Fibroblast of skin of left biceps (primary cell): ENCODE measurements around the gene FILIP1L.
"Not testable (repeated sequence)": the region's sequence is repeated elsewhere in the genome, so short reads cannot be mapped to it uniquely, and the experiment has no call there.

Experiments
- DNase-seq, 2 experiments: peaks; one replicate each; pipeline ENCODE4 v3.0.0-alpha.2; 2013; ENCODE audit warnings: low read depth in 2 of 2

Gene FILIP1L

DNA sequence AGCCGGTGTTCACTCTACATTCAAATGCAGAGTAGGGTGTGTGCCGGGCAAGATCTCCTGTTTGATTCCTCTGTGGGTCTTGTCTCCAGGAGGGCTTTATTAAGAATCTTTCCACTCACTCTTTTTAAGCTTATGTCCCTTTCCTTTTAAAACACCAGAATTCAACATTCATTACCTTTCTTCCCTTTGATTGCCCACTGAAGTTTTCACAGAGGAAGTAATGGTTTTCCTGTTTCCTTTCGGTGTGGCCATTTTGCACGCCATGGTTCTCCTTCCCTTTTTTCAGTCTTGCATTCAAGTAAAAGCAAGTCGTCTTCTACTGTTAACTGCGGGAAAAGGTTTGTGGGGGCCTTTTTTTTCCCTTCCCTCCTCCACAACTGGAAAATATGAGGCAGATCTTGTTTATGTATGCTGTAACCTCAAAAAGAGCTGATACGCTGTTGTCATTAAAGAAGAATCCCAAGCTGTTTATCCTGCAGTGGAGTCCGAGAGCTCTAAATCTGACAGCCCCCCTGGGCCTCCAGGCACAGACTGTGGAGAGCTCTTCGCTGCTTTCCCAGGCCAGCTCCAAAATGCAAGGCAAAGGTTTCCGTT lies 40.5 kb downstream of the FILIP1L start:
- peak; percentile 71 to 75 for DNase-seq

GRCh38 chr3:100073049-100073713 lies 41.1 kb downstream of the FILIP1L start:
- DNase-seq, result no peak

DNA sequence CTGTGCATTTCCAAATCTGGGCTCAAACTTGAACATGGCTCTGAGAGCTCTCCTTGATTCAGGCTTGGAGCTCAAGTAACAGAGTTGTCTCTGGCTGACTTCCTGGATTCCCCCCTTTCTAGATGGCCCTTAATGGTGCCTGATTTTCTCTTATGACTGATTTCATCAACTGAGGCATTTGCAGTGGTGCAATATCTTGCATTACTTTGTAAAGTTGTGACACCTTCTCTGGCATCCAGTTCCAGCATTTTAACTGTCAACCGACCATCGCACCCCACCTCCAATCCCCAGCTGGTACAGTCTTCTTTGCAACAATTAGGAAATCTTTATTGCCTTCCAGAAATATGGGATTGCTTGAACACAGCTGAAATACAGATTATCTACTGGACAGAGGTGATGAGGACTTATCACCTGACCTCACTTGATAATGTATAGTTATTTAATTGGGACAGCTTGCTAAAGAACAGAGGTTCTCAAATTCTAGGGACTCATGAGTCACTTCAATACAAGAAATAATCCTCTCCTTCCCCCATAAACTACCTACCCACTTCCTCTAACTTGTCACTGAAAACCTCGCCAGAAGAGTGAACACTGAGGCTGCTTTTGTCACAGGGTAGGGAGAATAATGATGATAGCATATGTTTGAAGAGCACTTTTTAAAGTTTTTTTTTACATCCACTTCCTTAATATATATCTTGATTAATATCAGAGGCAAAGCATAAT lies 41.8 kb downstream of the FILIP1L start:
- no peak for DNase-seq

GRCh38 chr3:100069472-100069871 lies 44.8 kb downstream of the FILIP1L start:
- DNase-seq, result no peak

DNA sequence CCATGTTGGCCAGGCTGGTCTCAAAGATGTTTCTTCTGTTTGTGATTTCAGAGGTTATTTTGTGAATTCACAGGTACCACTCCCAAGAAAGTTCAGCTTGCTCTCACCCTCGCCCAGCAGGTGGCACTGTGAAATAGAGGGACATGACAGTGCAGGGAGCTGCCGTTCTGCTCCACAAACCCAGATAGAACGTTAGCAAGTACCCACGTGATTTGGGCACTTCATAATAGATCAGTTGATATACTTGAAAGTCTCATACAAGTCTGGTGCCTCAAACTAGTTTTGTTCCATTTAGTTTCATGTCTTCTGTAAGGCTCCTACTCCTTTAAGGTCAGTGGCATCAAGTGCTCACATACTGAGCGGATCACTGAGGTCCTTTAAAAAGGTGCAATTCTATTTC lies 45.5 kb downstream of the FILIP1L start:
- no peak for DNase-seq

DNA sequence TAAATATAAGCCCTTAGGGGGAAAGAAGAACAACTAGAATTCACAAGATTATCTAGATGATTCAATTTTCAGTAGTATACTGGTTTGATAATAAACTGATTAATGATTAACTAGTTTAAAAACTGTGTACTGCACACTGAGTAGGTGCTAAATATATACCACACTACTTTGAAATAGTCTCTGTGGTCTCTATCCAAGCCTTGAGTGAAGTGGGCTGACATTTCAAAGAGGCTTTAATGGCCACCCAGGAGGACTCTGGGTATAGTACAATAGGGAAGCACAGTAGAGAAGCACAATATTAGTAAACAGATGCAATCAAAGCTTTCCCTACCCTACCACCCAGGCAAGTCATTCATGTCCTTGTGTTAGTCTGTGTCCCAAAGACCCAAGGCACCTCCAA lies 46.7 kb downstream of the FILIP1L start:
- no peak for DNase-seq

GRCh38 chr3:100063929-100064461 lies 50.3 kb downstream of the FILIP1L start:
- DNase-seq, result no peak

DNA sequence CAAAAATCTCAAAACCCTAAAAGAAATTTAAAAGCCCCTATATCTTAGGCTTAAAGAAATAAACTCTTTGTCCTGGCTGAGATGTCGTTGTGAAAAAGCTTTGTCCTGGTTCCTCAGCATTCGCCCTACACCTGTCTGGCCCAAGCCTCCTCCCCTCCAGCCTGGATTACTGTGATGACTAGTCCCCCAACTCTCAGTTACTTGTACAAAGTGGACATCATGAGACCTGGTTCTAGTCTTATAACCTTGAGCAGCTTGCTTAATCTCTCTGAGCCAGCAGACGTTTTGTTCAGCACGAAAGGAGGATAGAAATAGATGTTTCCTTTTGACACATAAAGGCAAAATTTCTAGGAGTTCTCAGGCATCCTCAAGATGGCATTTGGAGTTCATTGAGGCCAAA lies 51.6 kb downstream of the FILIP1L start:
- no peak for DNase-seq

DNA sequence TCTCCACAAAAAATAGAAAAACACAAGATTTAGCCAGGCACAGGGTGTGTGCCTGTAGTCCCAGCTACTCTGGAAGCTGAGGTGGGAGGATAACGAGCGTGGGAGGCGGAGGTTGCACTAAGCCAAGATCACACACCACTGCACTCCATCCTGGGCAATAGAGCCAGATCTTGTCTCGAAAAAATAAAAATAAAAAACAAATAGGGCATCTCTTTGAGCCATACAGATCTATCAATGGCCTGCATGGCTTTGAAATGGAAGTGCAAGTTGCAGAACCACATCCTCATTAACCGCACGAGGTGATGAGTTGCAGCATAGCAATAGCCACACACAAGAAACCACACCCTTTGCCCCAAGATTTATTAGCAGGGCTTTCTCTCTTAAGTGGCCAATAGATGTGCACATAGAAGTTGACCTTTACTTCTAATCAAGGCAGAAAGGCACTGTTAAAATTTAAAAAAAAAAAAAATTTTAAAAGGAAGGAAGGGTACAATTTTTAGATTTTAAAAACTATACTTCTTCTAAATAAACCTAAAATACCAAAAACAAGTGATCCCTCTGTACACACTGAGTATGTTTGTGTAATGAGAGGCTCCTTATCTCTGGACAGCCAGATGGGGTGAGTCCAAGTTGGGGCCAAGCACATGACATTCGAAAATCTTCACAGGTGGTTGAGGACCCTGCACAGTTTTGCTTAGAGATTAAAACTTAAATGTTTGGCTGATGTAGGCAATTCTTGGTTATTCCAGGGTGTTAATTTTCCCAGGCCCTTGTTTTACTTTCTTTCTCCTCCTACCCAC lies 53.4 kb downstream of the FILIP1L start:
- DNase-seq, result no peak

DNA sequence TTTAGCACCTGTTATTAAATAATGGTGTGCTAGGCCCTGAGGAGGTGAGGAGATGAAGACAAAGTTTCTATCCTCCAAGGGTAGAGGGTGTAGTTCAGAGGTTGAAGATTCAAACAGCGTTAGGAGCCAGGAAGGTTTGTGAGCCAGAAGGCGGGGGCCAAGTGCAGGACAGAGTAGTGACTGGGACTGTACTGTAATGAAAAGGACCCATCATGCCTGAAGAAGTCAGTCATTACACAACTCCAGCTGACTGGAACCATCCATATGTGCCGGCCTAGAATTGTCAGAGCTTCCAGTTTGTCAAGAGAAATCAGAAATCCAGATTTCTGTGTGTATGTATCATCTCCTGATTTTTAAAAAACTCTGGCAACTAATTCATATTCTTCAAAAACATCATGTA lies 54.8 kb downstream of the FILIP1L start:
- no peak for DNase-seq

GRCh38 chr3:100057716-100058575 lies 56.4 kb downstream of the FILIP1L start:
- no peak for DNase-seq

DNA sequence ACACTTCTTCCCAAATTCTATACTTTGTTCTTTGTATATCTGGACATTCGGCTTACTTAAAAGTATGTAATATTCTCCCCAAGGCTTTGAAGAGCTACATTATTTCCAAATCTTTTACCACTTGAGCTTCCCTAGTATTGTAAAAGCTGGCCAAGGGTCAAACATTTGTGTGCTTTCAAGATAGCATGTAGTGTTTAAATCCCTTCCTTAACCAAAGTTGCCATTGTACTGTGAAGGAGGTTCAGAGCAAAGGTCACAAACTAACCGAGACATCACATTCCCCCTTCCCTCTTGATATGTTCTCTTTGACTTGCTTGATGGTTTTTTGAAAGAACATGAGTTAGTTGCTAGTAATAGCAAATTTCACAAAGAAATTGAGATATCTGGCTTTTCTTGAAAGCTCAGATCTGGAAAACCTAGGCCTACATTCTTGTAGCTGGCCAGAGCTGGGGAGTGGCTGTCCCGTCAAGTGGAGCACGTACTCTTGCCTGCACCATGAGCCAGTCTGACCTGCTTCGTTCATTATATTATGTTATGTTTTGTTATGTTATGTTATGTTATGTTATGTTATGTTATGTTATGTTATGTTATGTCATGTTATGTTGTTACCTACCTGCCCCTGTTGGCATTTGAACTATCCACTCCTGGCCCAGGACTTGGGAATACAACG lies 60.2 kb downstream of the FILIP1L start:
- no peak for DNase-seq

GRCh38 chr3:100051513-100051912 lies 62.8 kb downstream of the FILIP1L start:
- not testable (repeated sequence) for DNase-seq

GRCh38 chr3:100048248-100048647 lies 66.1 kb downstream of the FILIP1L start:
- DNase-seq, result no peak

DNA sequence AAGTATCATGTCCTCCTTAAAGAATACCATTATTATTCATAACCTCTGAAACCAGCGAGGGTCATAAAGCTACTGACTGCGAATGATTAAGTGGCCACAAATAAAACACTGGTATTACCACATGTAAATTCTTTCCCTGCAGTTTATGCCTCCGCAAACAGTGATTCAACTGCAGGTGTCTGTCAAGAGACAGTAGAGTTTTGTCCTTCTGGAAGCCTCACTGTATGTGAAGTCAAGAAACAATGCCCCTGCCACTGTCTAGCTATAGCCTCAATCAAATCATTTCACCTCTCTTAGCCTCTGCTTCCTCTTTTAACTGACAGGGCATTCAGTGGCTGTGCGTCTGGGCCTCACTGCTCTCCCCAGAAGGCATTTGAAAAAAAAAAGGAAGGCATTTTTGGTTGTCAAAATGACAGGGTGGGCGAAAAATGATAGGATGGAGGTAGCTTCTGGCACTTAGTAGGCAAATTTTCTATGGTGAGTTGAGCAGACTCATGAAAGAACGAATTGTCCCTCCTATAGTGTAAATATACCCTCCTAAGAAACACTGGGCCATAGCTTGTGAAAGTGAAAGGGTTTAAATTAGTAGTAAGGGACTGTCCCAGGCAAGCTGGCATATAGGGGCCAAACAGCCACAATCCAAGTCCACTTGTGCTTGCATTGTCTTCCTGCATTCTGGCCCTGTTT lies 66.7 kb downstream of the FILIP1L start:
- DNase-seq, result peak; percentile 74 to 75

DNA sequence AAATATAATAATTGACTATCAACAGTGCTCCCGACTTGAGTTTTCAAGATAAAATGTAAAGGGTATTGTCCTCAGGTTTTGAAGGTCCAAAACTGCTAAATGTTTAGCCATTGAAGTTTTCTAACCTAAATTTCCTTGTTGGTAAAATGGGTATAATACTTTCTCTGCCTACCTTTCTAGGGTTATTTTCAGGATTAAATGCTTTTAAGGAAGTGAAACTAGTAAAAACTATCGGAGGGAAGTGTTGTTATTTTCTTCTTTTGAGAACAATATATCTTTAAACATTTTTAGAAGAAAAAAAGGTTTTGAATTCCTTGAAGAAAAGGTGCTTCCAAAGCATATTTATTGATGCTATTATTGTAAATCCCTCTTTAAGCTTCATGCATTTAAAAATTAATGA lies 67.3 kb downstream of the FILIP1L start:
- no peak for DNase-seq

DNA sequence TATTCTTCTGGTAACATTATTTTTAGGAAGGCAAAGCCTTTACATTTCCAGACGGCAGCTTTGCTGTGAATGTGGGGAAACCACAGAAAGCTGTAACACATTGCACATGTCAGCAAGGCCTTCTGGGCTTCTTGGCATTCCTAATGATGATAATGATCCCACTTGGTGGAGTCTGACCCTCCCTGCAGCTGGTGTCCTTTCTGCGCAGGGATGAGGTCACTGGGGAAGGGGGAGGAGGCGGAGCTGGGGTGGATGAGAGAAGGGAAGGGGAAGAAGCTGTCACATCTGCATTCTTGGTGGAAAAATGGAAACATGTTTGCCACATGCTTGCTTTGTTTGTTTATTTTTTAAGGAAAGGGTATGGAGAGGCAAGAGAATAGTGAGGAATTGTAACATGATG lies 68.6 kb downstream of the FILIP1L start:
- DNase-seq, result peak; percentile 98 to 99

- DNase-seq, result no peak
Observed at GRCh38 chr3:100044369-100044768, 69.9 kb downstream of the FILIP1L start.

DNA sequence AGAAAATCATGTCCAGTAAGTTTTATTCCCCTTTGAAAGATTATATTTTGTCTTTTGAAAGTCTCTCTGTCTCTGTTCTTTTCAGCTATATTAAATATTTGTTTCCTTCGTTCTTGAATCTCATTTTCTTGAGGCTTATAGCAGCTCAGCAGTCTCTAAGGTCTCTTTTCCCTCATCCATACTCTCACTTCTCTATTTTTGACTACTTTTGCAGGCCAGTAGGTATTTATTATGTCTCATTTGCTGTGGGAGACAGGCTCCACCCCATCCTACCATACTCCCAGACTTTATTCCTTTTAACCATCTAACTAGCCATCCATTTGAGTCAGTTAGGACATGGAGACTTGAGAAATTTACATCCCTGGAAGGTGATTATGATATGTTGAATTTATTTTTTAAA lies 71.0 kb downstream of the FILIP1L start:
- no peak for DNase-seq
